Fibroblast of lung (primary cell): ENCODE results near the gene NOSTRIN. TPM values are rescaled to one million over a fixed set of nuclear protein-coding genes. Genes with fewer than 3 reads are reported as not detected.

Experiments
- DNase-seq, 2 donors: peaks; one replicate each; pipeline versions ENCODE4 v3.0.0 to v3.0.0-alpha.2; 2010; ENCODE audit warnings: low read depth in 2 of 2
- H2AFZ ChIP-seq: 2 replicates; pipeline ENCODE4 v1.5.1; 2012; ENCODE audit warnings: low read length, control low read depth, inconsistent platforms
- H3K27ac ChIP-seq: 2 replicates; pipeline ENCODE4 v1.5.1; 2011; ENCODE audit warnings: low read length, control low read depth; ENCODE audit not compliant: insufficient read depth
- H3K27me3 ChIP-seq: 2 replicates; pipeline ENCODE4 v1.5.1; 2011; ENCODE audit warnings: mild to moderate bottlenecking, low read length; ENCODE audit not compliant: control insufficient read depth, insufficient read depth
- H3K36me3 ChIP-seq: 2 replicates; pipeline ENCODE4 v1.5.1; 2011; ENCODE audit warnings: low read length; ENCODE audit not compliant: control insufficient read depth, insufficient read depth
- H3K4me1 ChIP-seq: 2 replicates; pipeline ENCODE4 v1.5.1; 2011; ENCODE audit warnings: low read length; ENCODE audit not compliant: control insufficient read depth, insufficient read depth; ENCODE audit errors: extremely low read depth
- H3K4me2 ChIP-seq: 2 replicates; pipeline ENCODE4 v1.5.1; 2011; ENCODE audit warnings: low read length, control low read depth; ENCODE audit not compliant: insufficient read depth; ENCODE audit errors: extremely low read depth
- H3K4me3 ChIP-seq, 4 experiments: fragments of 200-600 bp in 1 of 4; sonication (generic) in 1 of 4; replicated peaks in 1 of 4; 2 replicates each; pipeline ENCODE4 v1.5.1; 2011 to 2016; ENCODE audit warnings: low read length in 4 of 4, low read depth in 3 of 4, mild to moderate bottlenecking in 3 of 4, control low read depth in 2 of 4, inconsistent platforms in 1 of 4, mixed read lengths in 1 of 4; ENCODE audit not compliant: insufficient read depth in 1 of 4; ENCODE audit errors: control extremely low read depth in 1 of 4
- H3K79me2 ChIP-seq: 2 replicates; pipeline ENCODE4 v1.5.1; 2012; ENCODE audit warnings: mild to moderate bottlenecking, low read length, inconsistent platforms; ENCODE audit not compliant: control insufficient read depth, insufficient read depth
- H3K9ac ChIP-seq: 2 replicates; pipeline ENCODE4 v1.5.1; 2011; ENCODE audit warnings: mild to moderate bottlenecking, low read length, control low read depth; ENCODE audit not compliant: insufficient read depth
- H3K9me3 ChIP-seq: 2 replicates; pipeline ENCODE4 v1.5.1; 2012; ENCODE audit warnings: low read depth, low read length; ENCODE audit not compliant: control insufficient read depth, insufficient read depth
- H4K20me1 ChIP-seq: 2 replicates; pipeline ENCODE4 v1.5.1; 2011; ENCODE audit warnings: low read length; ENCODE audit not compliant: control insufficient read depth, insufficient read depth; ENCODE audit errors: extremely low read depth
- EZH2 ChIP-seq: IDR thresholded peaks from 2 replicates; pipeline ENCODE4 v1.5.1; 2012; ENCODE audit warnings: low read length, control low read depth, mild to moderate bottlenecking; ENCODE audit errors: missing control alignments
- polyA plus RNA-seq, 2 donors: library from polyadenylated mRNA; depleted of rRNA in 1 of 2; stranded (reverse) in 1 of 2; unstranded in 1 of 2; fragments of >200 nt; gene quantifications; 2 replicates each; pipeline ENCODE4 v1.2.1, GENCODE V29; 2011 to 2012; ENCODE audit warnings: missing spikeins in 1 of 2
- total RNA-seq: library from RNA; depleted of rRNA; stranded (reverse); fragments of >200 nt; gene quantifications from 2 replicates; pipeline ENCODE4 v1.2.1, GENCODE V29; 2014
- TF ChIP-seq, protein P1 (sequence below), 2 donors: IDR thresholded peaks in 1 of 2; conservative IDR thresholded peaks in 1 of 2; 1 replicate in 1 of 2; 2 replicates in 1 of 2; pipeline ENCODE4 v1.5.1; 2011 to 2012; ENCODE audit warnings: low read length in 2 of 2, control low read depth in 1 of 2, inconsistent platforms in 1 of 2, low read depth in 1 of 2, mild to moderate bottlenecking in 1 of 2

NOSTRIN gene
- total and polyA plus RNA-seq, 2 donors (not counting 1 experiment from before 2014, with no cell fraction given), result 0.50 to 1.3 TPM

GRCh38 chr2:168889635-168890005 lies 87.2 kb downstream of the NOSTRIN start:
- Histone ChIP-seq H3K27ac (peak overlapping the region; percentile 56), H3K9ac (peak overlapping the region; percentile 67)

DNA sequence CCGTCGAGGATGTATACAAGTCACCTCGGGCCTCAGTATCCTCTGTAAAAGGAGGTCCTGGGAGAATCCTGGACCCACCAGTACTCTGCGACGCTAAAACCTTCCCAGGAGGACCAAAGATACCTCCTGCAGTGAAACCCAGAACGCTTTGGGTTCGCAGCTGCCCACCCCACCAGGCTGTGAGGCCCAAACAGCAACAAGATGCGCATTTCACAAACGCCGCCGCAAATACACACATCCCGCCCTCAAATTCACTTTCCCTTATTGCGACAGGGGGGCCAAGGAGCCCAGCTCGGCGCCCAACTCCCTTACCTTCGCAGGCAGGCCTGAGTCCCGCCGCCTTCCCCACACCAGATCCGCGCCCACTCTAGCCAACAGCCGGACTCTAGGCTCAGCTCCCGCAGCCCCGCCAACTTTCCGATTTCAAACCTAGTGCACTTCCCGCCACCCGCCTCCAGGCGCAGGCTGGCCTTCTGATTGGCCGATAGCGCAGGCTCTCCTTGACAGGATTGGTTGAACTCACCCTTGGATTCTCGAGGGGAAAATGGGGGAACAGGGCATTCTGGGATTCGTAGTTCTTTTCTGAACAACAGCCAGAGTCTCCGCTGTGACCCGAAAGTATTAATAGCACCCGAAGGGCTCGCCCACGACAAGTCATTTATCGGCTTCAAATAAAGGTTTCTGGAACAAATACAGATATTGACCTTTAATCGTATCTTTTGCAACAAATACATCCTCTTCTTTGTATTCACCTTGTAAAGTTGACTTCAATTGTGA lies 87.8 kb downstream of the NOSTRIN start, which contains the start of gene SPC25:
Gene SPC25 (minus strand): TSS at position 425 of the 777 bp plus-strand sequence. CDS start 911 bp downstream, outside the sequence.
- Histone ChIP-seq H3K4me1 (peaks cover 4% of the 10 kb centered on the region), H3K27ac (peak within 1 kb of the TSS; percentile 56), H3K27me3 (no peaks in the 10 kb centered on the region), H3K79me2 (peaks cover 11% of the 10 kb centered on the region), H3K4me3 (peak within 1 kb of the TSS; percentile 62 to 98 (median 82)), H4K20me1 (no peaks in the 10 kb centered on the region), H3K9ac (peak within 1 kb of the TSS; percentile 67), H3K4me2 (peak within 1 kb of the TSS; percentile 95), H3K36me3 (no peaks in the 10 kb centered on the region), H2AFZ (peak within 1 kb of the TSS; percentile 98), H3K9me3 (no peaks in the 10 kb centered on the region)
- peak; percentile 82 to 88 for DNase-seq
- no peak for TF ChIP-seq EZH2
- TF ChIP-seq, protein P1, sequence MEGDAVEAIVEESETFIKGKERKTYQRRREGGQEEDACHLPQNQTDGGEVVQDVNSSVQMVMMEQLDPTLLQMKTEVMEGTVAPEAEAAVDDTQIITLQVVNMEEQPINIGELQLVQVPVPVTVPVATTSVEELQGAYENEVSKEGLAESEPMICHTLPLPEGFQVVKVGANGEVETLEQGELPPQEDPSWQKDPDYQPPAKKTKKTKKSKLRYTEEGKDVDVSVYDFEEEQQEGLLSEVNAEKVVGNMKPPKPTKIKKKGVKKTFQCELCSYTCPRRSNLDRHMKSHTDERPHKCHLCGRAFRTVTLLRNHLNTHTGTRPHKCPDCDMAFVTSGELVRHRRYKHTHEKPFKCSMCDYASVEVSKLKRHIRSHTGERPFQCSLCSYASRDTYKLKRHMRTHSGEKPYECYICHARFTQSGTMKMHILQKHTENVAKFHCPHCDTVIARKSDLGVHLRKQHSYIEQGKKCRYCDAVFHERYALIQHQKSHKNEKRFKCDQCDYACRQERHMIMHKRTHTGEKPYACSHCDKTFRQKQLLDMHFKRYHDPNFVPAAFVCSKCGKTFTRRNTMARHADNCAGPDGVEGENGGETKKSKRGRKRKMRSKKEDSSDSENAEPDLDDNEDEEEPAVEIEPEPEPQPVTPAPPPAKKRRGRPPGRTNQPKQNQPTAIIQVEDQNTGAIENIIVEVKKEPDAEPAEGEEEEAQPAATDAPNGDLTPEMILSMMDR (conservative IDR thresholded peaks at IDR 0.05 in 1 of 2, IDR thresholded peaks at IDR 0.05 in 1 of 2; ENCODE audit: low read depth in 1 of 2, low read length in 2 of 2), result no peak

More at GRCh38 chr2:168889635-168890005, 87.2 kb downstream of the NOSTRIN start:
- DNase-seq, result no peak
- no peaks in the 10 kb centered on the region for H3K36me3 ChIP-seq
- no peaks in the 10 kb centered on the region for H3K27me3 ChIP-seq
- peaks cover 11% of the 10 kb centered on the region for H3K79me2 ChIP-seq
- peak overlapping the region; percentile 95 for H3K4me2 ChIP-seq
- no peaks in the 10 kb centered on the region for H4K20me1 ChIP-seq
- H3K9me3 ChIP-seq, result no peaks in the 10 kb centered on the region
- H3K4me3 ChIP-seq, result peak overlapping the region; percentile 62 to 98 (median 82)
- H2AFZ ChIP-seq, result peak overlapping the region; percentile 98
- no peak for TF ChIP-seq EZH2
- peaks cover 4% of the 10 kb centered on the region for H3K4me1 ChIP-seq

DNA sequence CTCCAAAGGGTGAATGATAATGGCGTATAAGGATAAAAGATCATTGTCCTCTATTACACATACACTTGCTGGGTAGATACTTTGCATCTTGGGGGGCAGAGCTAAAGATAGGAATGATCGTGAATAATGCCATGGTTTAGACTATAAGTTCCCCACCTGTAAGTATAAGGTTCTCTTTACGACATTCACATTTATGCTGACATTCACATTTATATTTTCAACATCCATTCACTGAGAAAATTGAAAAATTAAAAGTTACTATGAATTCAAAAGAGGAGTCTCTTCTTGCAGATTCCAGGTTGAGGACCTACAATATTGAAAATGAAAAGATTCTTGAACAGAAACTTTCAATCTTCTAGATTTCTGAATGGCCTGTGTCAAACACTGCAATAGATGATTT lies 89.9 kb downstream of the NOSTRIN start:
- H3K4me3 ChIP-seq, result no peak overlapping the region
- no peaks in the 10 kb centered on the region for H3K36me3 ChIP-seq
- no peaks in the 10 kb centered on the region for H4K20me1 ChIP-seq
- no peak for TF ChIP-seq EZH2
- TF ChIP-seq, protein P1 (conservative IDR thresholded peaks at IDR 0.05 in 1 of 2, IDR thresholded peaks at IDR 0.05 in 1 of 2; ENCODE audit: low read depth in 1 of 2, low read length in 2 of 2), result no peak
- no peak overlapping the region for H3K4me2 ChIP-seq
- no peak overlapping the region for H2AFZ ChIP-seq
- peaks cover 11% of the 10 kb centered on the region for H3K79me2 ChIP-seq
- H3K27me3 ChIP-seq, result no peaks in the 10 kb centered on the region
- no peak overlapping the region for H3K9ac ChIP-seq
- H3K9me3 ChIP-seq, result no peaks in the 10 kb centered on the region
- no peak overlapping the region for H3K27ac ChIP-seq
- H3K4me1 ChIP-seq, result peaks cover 4% of the 10 kb centered on the region
- no peak for DNase-seq
